HAP-1 (cell line): ENCODE results near the gene RFFL.
"Not testable (repeated sequence)": the region's sequence is repeated elsewhere in the genome, so short reads cannot be mapped to it uniquely, and the experiment has no call there.

Source experiments
- DNase-seq, 2 experiments: peaks; one replicate each; pipeline ENCODE4 v3.0.0-alpha.2; 2016 to 2020; ENCODE audit warnings: low spot score in 2 of 2
- H3K27me3 ChIP-seq: fragments of 250-450 bp; sonication (Bioruptor Pico); 2 replicates; pipeline ENCODE4 v1.5.1; 2020; ENCODE audit warnings: low read depth, mild to moderate bottlenecking, moderate library complexity
- H3K36me3 ChIP-seq: fragments of 250-450 bp; sonication (Bioruptor Pico); replicated peaks from 2 replicates; pipeline ENCODE4 v1.5.1; 2020; ENCODE audit warnings: mild to moderate bottlenecking
- H3K4me1 ChIP-seq: fragments of 250-450 bp; sonication (Bioruptor Pico); 2 replicates; pipeline ENCODE4 v1.5.1; 2020; ENCODE audit warnings: mild to moderate bottlenecking
- H3K4me3 ChIP-seq: fragments of 250-450 bp; sonication (Bioruptor Pico); 2 replicates; pipeline ENCODE4 v1.5.1; 2020; ENCODE audit warnings: mild to moderate bottlenecking, moderate library complexity
- H3K9me3 ChIP-seq: fragments of 250-450 bp; sonication (Bioruptor Pico); 2 replicates; pipeline ENCODE4 v1.5.1; 2020; ENCODE audit warnings: mild to moderate bottlenecking, moderate library complexity
- in situ Hi-C: fragments of 300-500 bp; cut with MboI; formaldehyde crosslinking; loops from 3 replicates; pipeline ENCODE4 v1.14.3; 2020; ENCODE audit warnings: low sequenced_read_pairs, inconsistent platforms, mixed read lengths

RFFL gene

GRCh38 chr17:35051183-35051578, 12.3 kb downstream of the RFFL start:
- DNase-seq: no peak
- peaks cover 17% of the 10 kb centered on the region for H3K4me1 ChIP-seq

DNA sequence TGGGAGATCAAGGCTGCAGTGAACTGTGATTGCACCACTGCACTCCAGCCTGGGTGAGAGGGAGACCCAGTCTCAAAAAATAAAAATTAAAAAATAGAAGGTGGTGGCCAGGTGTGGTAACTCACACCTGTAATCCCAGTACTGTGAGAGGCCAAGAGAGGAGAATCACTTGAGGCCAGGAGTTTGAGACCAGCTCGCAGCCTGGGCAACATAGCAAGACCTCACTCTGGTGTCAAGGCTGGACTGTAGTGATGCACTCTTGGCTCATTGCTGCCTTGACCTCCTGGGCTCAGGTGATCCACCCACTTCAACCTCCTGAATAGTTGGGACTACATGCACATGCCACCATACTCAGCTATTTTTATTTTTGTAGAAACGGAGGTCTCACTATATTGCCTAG, 13.3 kb downstream of the RFFL start:
- in situ Hi-C loops: no loop called here
- H3K4me1 ChIP-seq: peaks cover 17% of the 10 kb centered on the region
- H3K4me3 ChIP-seq: no peak overlapping the region
- no peaks in the 10 kb centered on the region for H3K36me3 ChIP-seq
- no peaks in the 10 kb centered on the region for H3K27me3 ChIP-seq
- no peak for DNase-seq
- no peaks in the 10 kb centered on the region for H3K9me3 ChIP-seq

More at GRCh38 chr17:35051183-35051578, 12.3 kb downstream of the RFFL start:
- Histone ChIP-seq H3K4me3 (no peak overlapping the region), H3K9me3 (no peaks in the 10 kb centered on the region), H3K36me3 (no peaks in the 10 kb centered on the region), H3K27me3 (no peaks in the 10 kb centered on the region)
- in situ Hi-C loops: no loop called here

DNA sequence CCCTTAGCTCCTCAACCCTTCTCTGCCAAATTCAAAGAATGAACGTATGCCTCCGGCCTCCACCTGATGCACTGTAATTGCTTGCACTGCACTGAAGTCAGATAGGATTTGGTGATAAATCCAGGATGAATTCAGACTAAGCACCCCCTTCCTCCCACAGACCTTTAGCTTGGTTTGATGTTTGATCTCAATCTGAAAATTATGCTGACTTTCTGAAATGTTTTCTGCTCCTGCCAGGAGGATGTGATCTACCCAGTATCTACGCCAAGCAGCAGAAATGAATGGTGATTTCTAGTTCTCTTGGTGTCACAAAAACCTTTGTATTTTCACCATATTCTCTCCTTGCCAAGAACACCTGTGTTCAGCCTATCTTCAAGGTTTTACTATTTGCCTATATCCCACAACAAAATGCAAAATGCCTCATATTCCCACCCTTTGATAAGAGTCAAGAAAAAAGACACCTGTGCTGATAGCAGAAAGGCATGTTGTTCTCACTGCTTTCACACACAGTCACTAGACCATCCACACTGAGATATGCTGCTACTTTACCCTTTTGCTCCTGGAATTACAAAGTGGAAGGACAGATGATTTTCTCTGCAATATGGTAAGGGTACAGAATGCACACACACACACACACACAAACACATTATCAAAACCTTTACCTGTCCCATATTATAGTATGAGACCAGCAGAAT, 14.7 kb downstream of the RFFL start:
- H3K9me3 ChIP-seq: no peaks in the 10 kb centered on the region
- in situ Hi-C loops: no loop called here
- no peaks in the 10 kb centered on the region for H3K36me3 ChIP-seq
- H3K4me3 ChIP-seq: no peak overlapping the region
- H3K4me1 ChIP-seq: peaks cover 16% of the 10 kb centered on the region
- H3K27me3 ChIP-seq: no peaks in the 10 kb centered on the region
- DNase-seq: no peak

- peak; percentile 29 to 41 for DNase-seq
- in situ Hi-C loops: no loop called here
- H3K4me1 ChIP-seq: peaks cover 10% of the 10 kb centered on the region
These were observed 16.7 kb downstream of the RFFL start for GRCh38 chr17:35046740-35047283.

DNA sequence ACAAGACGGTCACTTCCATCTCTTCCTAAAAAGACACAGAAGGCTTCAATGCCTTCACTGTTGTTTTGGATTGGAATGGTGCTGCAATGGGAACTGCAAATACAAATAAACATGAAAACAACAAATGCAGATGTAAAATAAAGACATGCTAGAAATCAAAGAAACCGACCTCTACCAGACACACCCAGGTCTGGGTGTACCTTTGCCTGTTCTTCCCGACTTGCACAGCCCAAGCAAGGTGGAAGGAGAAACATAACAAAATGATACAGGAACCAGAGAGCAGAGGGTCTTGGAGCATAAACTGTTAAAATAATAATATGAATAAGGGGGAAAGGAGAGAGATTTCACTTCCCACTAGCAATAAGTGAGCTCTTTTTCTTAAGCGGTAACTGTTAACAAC, 17.3 kb downstream of the RFFL start:
- peaks cover 10% of the 10 kb centered on the region for H3K4me1 ChIP-seq
- no peaks in the 10 kb centered on the region for H3K9me3 ChIP-seq
- no peak overlapping the region for H3K4me3 ChIP-seq
- H3K27me3 ChIP-seq: no peaks in the 10 kb centered on the region
- in situ Hi-C loops: no loop called here
- no peak for DNase-seq
- no peaks in the 10 kb centered on the region for H3K36me3 ChIP-seq

More at GRCh38 chr17:35046740-35047283, 16.7 kb downstream of the RFFL start:
- Histone ChIP-seq H3K9me3 (no peaks in the 10 kb centered on the region), H3K27me3 (no peaks in the 10 kb centered on the region), H3K36me3 (no peaks in the 10 kb centered on the region), H3K4me3 (no peak overlapping the region)

DNA sequence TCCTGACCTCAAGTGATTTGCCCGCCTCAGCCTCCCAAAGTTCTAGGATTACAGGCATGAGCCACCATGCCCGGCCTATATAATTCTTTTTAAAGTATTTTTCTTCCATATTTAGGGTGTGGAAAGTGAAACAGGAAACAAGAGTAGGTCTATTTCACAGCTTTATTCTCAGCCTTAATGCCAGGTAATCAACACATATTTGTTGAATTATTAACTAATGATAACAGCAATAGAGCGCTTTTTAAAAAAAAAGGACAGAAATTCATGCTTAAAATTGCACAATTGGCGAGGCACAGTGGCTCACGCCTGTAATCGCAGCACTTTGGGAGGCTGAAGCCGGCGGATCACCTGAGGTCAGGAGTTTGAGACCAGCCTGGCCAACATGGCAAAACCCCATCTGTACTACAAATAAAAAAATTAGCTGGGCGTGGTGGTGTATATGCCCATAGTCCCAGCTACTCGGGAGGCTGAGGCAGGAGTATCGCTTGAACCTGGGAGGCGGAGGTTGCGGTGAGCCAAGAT, 18.0 kb downstream of the RFFL start:
- H3K36me3 ChIP-seq, H3K27me3 ChIP-seq, H3K9me3 ChIP-seq, DNase-seq, H3K4me3 ChIP-seq, in situ Hi-C loops: not testable (repeated sequence)
- H3K4me1 ChIP-seq: peaks cover 10% of the 10 kb centered on the region

DNA sequence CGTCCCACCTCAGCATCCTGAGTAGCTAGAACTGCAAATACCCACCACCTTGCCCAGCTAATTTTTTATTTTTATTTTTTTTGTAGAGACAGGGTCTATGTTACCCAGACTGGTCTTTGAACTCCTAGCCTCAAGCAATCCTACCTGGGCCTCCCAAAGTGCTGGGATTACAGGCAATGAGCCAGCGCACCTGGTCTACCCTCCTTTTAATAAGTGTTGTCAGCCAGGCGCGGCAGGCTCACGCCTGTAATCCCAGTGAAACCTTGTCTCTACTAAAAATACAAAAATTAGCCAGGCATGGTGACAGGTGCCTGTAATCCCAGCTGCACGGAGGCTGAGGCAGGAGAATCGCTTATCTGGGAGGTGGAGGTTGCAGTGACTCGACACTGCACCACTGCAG, 19.3 kb downstream of the RFFL start:
- in situ Hi-C loops: no loop called here
- DNase-seq: no peak
- Histone ChIP-seq H3K4me3 (no peak overlapping the region), H3K9me3 (no peaks in the 10 kb centered on the region), H3K4me1 (peaks cover 10% of the 10 kb centered on the region), H3K27me3 (no peaks in the 10 kb centered on the region), H3K36me3 (no peaks in the 10 kb centered on the region)

GRCh38 chr17:35041390-35041789, 22.1 kb downstream of the RFFL start:
- H3K27me3 ChIP-seq: no peaks in the 10 kb centered on the region
- no peak for DNase-seq
- H3K9me3 ChIP-seq: no peaks in the 10 kb centered on the region
- H3K4me1 ChIP-seq: peaks cover under 1% of the 10 kb centered on the region; the same call in 1 of the 2 replicates
- in situ Hi-C loops: no loop called here
- H3K36me3 ChIP-seq: no peaks in the 10 kb centered on the region
- no peak overlapping the region for H3K4me3 ChIP-seq

DNA sequence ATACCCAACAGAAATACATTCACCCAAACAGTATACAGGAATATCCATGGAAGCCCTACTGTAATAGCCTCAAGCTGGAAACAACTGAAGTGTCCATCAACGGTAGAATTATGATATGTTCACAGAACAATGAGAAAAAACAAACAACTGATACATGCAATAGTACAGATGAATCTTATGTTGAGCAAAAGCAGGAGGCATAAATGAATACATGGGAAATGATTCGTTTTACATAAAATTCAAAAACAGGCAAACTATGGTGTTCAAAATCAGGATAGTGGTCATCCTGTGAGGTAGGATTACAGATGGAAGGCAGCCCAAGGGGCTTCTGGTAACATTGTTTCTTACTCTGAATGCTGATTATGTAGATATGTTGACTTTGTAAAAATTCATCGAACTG, 25.1 kb downstream of the RFFL start:
- in situ Hi-C loops: no loop called here
- Histone ChIP-seq H3K27me3 (no peaks in the 10 kb centered on the region), H3K36me3 (no peaks in the 10 kb centered on the region), H3K4me1 (no peaks in the 10 kb centered on the region), H3K9me3 (no peaks in the 10 kb centered on the region), H3K4me3 (no peak overlapping the region)
- DNase-seq: no peak

DNA sequence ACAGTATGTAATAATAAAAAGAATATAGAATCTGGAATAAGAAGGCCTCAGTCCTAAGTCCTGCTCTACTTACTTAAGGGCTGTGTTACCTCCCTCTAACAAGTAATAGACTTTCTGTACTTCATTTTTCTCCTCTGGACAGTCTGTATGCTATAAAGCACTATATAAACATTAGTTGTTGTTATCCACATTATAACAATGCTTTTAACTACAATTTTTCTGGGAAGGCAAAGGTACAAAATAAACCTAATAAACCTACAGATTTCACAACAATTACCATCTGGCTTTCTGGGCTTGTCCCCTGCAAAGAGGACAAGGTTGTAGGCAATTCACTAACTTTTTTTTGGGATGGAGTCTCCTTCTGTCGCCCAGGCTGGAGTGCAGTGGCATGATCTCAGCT, 32.7 kb downstream of the RFFL start:
- Histone ChIP-seq H3K4me1 (peaks cover 3% of the 10 kb centered on the region), H3K9me3 (no peaks in the 10 kb centered on the region), H3K27me3 (no peaks in the 10 kb centered on the region), H3K36me3 (no peaks in the 10 kb centered on the region), H3K4me3 (no peak overlapping the region)
- in situ Hi-C loops: no loop called here
- no peak for DNase-seq

DNA sequence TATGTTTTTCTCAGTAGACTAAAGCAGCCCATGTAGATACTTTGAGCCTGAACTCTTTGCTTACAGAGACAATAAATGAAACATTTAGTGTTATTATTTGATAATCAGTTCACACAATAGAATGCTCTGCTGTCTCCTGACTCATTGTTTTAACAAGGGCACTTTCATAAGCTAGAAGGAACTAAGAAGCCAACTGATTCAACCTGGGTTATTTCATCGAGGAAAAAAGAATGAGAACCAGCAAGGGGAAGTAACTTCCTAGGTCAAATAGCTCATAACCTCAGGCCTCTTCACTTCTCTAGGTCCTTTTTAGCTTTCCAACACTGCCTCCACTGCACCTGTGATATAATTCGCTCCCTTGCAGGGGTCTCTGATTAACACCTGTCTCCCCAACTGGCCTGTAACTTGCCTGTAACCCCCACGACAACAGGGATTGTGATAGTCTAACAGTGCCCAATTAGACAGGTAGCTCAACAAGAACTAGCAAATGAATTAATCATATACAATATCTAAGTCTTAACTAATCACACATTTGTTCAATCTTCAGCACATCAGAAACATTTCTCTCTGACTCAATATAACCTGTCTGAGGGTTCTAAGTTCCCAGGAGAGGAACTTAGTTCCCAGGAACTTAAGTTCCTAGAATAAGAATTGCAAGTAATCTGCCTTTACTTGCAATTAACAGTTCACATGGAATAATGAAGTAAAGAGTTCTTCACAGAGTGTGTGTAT, 34.8 kb downstream of the RFFL start:
- no peaks in the 10 kb centered on the region for H3K9me3 ChIP-seq
- DNase-seq: no peak
- in situ Hi-C loops: no loop called here
- peaks cover 3% of the 10 kb centered on the region for H3K4me1 ChIP-seq
- H3K27me3 ChIP-seq: no peaks in the 10 kb centered on the region
- H3K4me3 ChIP-seq: no peak overlapping the region
- H3K36me3 ChIP-seq: no peaks in the 10 kb centered on the region

DNA sequence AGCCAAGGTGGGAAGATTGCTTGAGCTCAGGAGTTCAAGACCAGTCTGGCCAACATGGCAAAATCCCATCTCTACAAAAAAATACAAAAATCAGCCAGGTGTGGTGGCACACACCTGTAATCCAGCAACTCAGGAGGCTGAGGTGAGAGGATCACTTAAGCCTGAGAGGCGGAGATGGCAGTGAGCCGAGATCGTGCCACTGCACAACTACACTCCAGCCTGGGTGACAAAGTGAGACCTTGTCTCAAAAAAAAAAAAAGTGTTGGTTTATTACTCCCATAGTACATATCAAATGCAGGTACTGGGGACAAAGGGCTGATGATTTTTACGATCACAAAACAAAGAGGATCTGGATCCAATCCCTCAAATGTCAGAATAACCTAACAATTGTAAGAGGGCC, 35.4 kb downstream of the RFFL start:
- H3K27me3 ChIP-seq, H3K4me3 ChIP-seq, H3K4me1 ChIP-seq, in situ Hi-C loops, H3K9me3 ChIP-seq, DNase-seq, H3K36me3 ChIP-seq: not testable (repeated sequence)

DNA sequence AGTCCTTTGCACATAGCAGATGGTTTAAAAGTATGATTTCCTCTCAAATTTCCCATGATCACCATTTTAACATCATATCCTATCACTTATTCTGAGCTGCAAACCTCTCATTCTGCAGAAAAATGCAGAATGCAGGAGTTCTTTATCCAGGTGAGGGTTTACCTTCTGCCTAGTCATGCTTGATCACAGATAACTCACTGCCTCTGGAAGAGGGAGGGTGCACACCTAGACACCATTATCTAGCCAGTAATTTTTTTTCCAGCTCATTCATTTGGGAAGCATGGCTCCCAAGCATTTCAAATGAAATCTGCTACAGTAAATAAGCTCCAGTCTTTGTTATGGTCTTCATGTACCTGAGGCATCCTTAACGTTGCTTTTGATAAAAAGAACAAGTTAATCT, 38.0 kb downstream of the RFFL start:
- Histone ChIP-seq H3K27me3 (no peaks in the 10 kb centered on the region), H3K4me3 (no peak overlapping the region), H3K36me3 (no peaks in the 10 kb centered on the region), H3K9me3 (no peaks in the 10 kb centered on the region), H3K4me1 (peaks cover 3% of the 10 kb centered on the region)
- DNase-seq: no peak
- in situ Hi-C loops: no loop called here

GRCh38 chr17:35023538-35023937, 40.0 kb downstream of the RFFL start:
- Histone ChIP-seq H3K9me3 (no peaks in the 10 kb centered on the region), H3K27me3 (no peaks in the 10 kb centered on the region), H3K4me3 (no peak overlapping the region), H3K4me1 (peaks cover 2% of the 10 kb centered on the region), H3K36me3 (no peaks in the 10 kb centered on the region)
- no peak for DNase-seq
- in situ Hi-C loops: no loop called here
